ENCODE data around the gene ITSN1.

The ITSN1 gene

GRCh38 chr21:33797565-33797964 is 155.3 kb downstream of the ITSN1 start:
- H3K27me3 Mint-ChIP-seq (ENCODE audit: low read depth) = no peaks in the 10 kb centered on the region
- no peak overlapping the region for H3K4me3 Mint-ChIP-seq
- H3K9me3 Mint-ChIP-seq = no peaks in the 10 kb centered on the region
- H3K27ac Mint-ChIP-seq = no peak overlapping the region
- H3K36me3 Mint-ChIP-seq (ENCODE audit: low read depth) = no peaks in the 10 kb centered on the region
- no peak for DNase-seq (ENCODE audit: low spot score)
- H3K4me1 Mint-ChIP-seq (ENCODE audit: low read depth) = no peaks in the 10 kb centered on the region

GRCh38 chr21:33799378-33800090 is 157.2 kb downstream of the ITSN1 start:
- Mint-ChIP-seq H3K9me3 (no peaks in the 10 kb centered on the region), H3K27me3 (ENCODE audit: low read depth) (no peaks in the 10 kb centered on the region), H3K36me3 (ENCODE audit: low read depth) (no peaks in the 10 kb centered on the region), H3K4me3 (no peak overlapping the region), H3K4me1 (ENCODE audit: low read depth) (no peaks in the 10 kb centered on the region), H3K27ac (no peak overlapping the region)
- DNase-seq (ENCODE audit: low spot score) = no peak

GRCh38 chr21:33800753-33801423 is 158.6 kb downstream of the ITSN1 start:
- H3K27me3 Mint-ChIP-seq (ENCODE audit: low read depth) = no peaks in the 10 kb centered on the region
- H3K4me1 Mint-ChIP-seq (ENCODE audit: low read depth) = no peaks in the 10 kb centered on the region
- no peak for DNase-seq (ENCODE audit: low spot score)
- H3K36me3 Mint-ChIP-seq (ENCODE audit: low read depth) = no peaks in the 10 kb centered on the region
- no peak overlapping the region for H3K27ac Mint-ChIP-seq
- no peaks in the 10 kb centered on the region for H3K9me3 Mint-ChIP-seq
- H3K4me3 Mint-ChIP-seq = no peak overlapping the region

GRCh38 chr21:33801424-33802405 is 159.4 kb downstream of the ITSN1 start:
- Mint-ChIP-seq H3K27ac (no peak overlapping the region), H3K4me1 (ENCODE audit: low read depth) (no peaks in the 10 kb centered on the region)

GRCh38 chr21:33802481-33802880 is 160.2 kb downstream of the ITSN1 start:
- no peak for DNase-seq (ENCODE audit: low spot score)
- H3K4me3 Mint-ChIP-seq = no peak overlapping the region
- H3K27ac Mint-ChIP-seq = no peak overlapping the region
- no peaks in the 10 kb centered on the region for H3K27me3 Mint-ChIP-seq (ENCODE audit: low read depth)
- no peaks in the 10 kb centered on the region for H3K4me1 Mint-ChIP-seq (ENCODE audit: low read depth)
- no peaks in the 10 kb centered on the region for H3K9me3 Mint-ChIP-seq
- no peaks in the 10 kb centered on the region for H3K36me3 Mint-ChIP-seq (ENCODE audit: low read depth)

More at GRCh38 chr21:33801424-33802405, 159.4 kb downstream of the ITSN1 start:
- no peaks in the 10 kb centered on the region for H3K27me3 Mint-ChIP-seq (ENCODE audit: low read depth)
- no peaks in the 10 kb centered on the region for H3K9me3 Mint-ChIP-seq
- H3K36me3 Mint-ChIP-seq (ENCODE audit: low read depth) = no peaks in the 10 kb centered on the region
- no peak for DNase-seq (ENCODE audit: low spot score)
- H3K4me3 Mint-ChIP-seq = no peak overlapping the region

GRCh38 chr21:33808715-33809367 is 166.5 kb downstream of the ITSN1 start:
- no peaks in the 10 kb centered on the region for H3K4me1 Mint-ChIP-seq (ENCODE audit: low read depth)
- DNase-seq (ENCODE audit: low spot score) = no peak
- no peaks in the 10 kb centered on the region for H3K9me3 Mint-ChIP-seq
- H3K4me3 Mint-ChIP-seq = no peak overlapping the region
- H3K36me3 Mint-ChIP-seq (ENCODE audit: low read depth) = no peaks in the 10 kb centered on the region
- no peak overlapping the region for H3K27ac Mint-ChIP-seq
- H3K27me3 Mint-ChIP-seq (ENCODE audit: low read depth) = no peaks in the 10 kb centered on the region

- Mint-ChIP-seq H3K27me3 (ENCODE audit: low read depth) (no peaks in the 10 kb centered on the region), H3K4me3 (no peak overlapping the region), H3K36me3 (ENCODE audit: low read depth) (no peaks in the 10 kb centered on the region), H3K27ac (no peak overlapping the region), H3K4me1 (ENCODE audit: low read depth) (peaks cover 3% of the 10 kb centered on the region), H3K9me3 (no peaks in the 10 kb centered on the region)
- DNase-seq (ENCODE audit: low spot score) = no peak
Measured at GRCh38 chr21:33810766-33811165, 168.5 kb downstream of the ITSN1 start.

- Mint-ChIP-seq H3K27me3 (ENCODE audit: low read depth) (no peaks in the 10 kb centered on the region), H3K36me3 (ENCODE audit: low read depth) (no peaks in the 10 kb centered on the region), H3K4me1 (ENCODE audit: low read depth) (peaks cover 3% of the 10 kb centered on the region), H3K4me3 (no peak overlapping the region), H3K9me3 (no peaks in the 10 kb centered on the region), H3K27ac (no peak overlapping the region)
- no peak for DNase-seq (ENCODE audit: low spot score)
Measured at GRCh38 chr21:33811167-33812010, 169.1 kb downstream of the ITSN1 start.

- no peak overlapping the region for H3K27ac Mint-ChIP-seq
- no peaks in the 10 kb centered on the region for H3K9me3 Mint-ChIP-seq
- DNase-seq (ENCODE audit: low spot score) = no peak
- H3K4me3 Mint-ChIP-seq = no peak overlapping the region
- H3K4me1 Mint-ChIP-seq (ENCODE audit: low read depth) = peaks cover 3% of the 10 kb centered on the region
- H3K36me3 Mint-ChIP-seq (ENCODE audit: low read depth) = no peaks in the 10 kb centered on the region
- H3K27me3 Mint-ChIP-seq (ENCODE audit: low read depth) = no peaks in the 10 kb centered on the region
Measured at GRCh38 chr21:33813832-33814365, 171.6 kb downstream of the ITSN1 start.

- Mint-ChIP-seq H3K4me3 (no peak overlapping the region), H3K36me3 (ENCODE audit: low read depth) (no peaks in the 10 kb centered on the region), H3K9me3 (no peaks in the 10 kb centered on the region), H3K27ac (no peak overlapping the region), H3K27me3 (ENCODE audit: low read depth) (no peaks in the 10 kb centered on the region), H3K4me1 (ENCODE audit: low read depth) (peaks cover 3% of the 10 kb centered on the region)
- no peak for DNase-seq (ENCODE audit: low spot score)
Measured at GRCh38 chr21:33815143-33815707, 172.9 kb downstream of the ITSN1 start.

GRCh38 chr21:33816174-33816573 is 173.9 kb downstream of the ITSN1 start:
- Mint-ChIP-seq H3K27me3 (ENCODE audit: low read depth) (no peaks in the 10 kb centered on the region), H3K4me3 (no peak overlapping the region), H3K4me1 (ENCODE audit: low read depth) (peaks cover 3% of the 10 kb centered on the region), H3K27ac (no peak overlapping the region), H3K36me3 (ENCODE audit: low read depth) (no peaks in the 10 kb centered on the region), H3K9me3 (no peaks in the 10 kb centered on the region)
- no peak for DNase-seq (ENCODE audit: low spot score)

GRCh38 chr21:33817138-33817537 is 174.8 kb downstream of the ITSN1 start:
- Mint-ChIP-seq H3K4me3 (no peak overlapping the region), H3K27me3 (ENCODE audit: low read depth) (no peaks in the 10 kb centered on the region), H3K27ac (no peak overlapping the region), H3K36me3 (ENCODE audit: low read depth) (no peaks in the 10 kb centered on the region), H3K9me3 (no peaks in the 10 kb centered on the region), H3K4me1 (ENCODE audit: low read depth) (peaks cover 3% of the 10 kb centered on the region)
- DNase-seq (ENCODE audit: low spot score) = no peak
